ENCODE measurements around the gene PRRT4. TPM values are rescaled to one million over a fixed set of nuclear protein-coding genes. Genes with fewer than 3 reads are reported as not detected.

The PRRT4 gene
- total and polyA plus RNA-seq, 9 of the 15 experiments (the other 6 are each of a cell fraction or from before 2014, with no cell fraction given): not detected

DNA sequence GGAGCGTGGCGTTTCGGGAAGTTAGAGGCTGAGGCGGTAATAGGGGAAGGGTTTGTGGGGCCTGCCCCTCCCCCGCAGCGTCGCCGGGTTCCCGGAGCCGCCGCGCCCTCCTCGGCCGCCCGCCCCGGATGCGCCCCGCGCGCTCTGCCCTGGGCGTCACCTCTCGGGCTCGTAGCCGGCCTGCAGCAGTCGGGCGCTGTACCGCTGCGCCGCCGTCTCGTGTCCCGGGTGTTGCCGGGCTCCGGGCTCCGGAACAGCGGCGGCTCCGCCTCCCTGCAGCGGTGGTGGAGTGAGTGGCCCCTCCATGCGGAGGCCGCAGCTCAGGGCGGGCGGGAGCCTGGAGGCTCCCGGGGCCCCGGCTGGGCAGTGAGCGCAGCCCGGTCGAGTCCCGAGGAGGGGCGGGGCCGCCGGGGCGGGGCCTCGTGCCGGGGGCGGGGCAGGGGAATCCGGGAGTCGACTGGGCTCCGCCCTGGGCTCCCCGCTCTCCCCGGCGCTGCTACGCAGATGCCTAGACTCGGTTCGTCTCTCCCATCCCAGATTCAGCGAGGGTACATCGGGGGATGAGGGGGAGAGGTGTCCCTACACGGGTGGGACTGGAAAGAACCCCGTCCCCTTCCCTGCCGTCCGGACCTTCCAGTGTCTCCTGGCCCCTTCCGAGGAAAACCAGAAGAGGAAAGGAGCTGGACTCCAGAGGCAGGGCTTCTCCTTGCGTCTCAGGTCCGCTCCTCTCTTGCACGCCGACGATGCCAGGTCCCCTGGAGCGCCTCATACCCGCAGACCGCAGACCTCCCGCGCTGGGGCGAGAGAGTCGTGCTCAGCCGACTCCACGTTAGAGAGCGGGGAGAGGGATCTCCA, 48.3 kb upstream of the PRRT4 start, which contains the start of gene IMPDH1 (continued):
- TF ChIP-seq, protein P1, sequence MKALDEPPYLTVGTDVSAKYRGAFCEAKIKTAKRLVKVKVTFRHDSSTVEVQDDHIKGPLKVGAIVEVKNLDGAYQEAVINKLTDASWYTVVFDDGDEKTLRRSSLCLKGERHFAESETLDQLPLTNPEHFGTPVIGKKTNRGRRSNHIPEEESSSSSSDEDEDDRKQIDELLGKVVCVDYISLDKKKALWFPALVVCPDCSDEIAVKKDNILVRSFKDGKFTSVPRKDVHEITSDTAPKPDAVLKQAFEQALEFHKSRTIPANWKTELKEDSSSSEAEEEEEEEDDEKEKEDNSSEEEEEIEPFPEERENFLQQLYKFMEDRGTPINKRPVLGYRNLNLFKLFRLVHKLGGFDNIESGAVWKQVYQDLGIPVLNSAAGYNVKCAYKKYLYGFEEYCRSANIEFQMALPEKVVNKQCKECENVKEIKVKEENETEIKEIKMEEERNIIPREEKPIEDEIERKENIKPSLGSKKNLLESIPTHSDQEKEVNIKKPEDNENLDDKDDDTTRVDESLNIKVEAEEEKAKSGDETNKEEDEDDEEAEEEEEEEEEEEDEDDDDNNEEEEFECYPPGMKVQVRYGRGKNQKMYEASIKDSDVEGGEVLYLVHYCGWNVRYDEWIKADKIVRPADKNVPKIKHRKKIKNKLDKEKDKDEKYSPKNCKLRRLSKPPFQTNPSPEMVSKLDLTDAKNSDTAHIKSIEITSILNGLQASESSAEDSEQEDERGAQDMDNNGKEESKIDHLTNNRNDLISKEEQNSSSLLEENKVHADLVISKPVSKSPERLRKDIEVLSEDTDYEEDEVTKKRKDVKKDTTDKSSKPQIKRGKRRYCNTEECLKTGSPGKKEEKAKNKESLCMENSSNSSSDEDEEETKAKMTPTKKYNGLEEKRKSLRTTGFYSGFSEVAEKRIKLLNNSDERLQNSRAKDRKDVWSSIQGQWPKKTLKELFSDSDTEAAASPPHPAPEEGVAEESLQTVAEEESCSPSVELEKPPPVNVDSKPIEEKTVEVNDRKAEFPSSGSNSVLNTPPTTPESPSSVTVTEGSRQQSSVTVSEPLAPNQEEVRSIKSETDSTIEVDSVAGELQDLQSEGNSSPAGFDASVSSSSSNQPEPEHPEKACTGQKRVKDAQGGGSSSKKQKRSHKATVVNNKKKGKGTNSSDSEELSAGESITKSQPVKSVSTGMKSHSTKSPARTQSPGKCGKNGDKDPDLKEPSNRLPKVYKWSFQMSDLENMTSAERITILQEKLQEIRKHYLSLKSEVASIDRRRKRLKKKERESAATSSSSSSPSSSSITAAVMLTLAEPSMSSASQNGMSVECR (CRISPR knock-in tag; IDR thresholded peaks at IDR 0.05): peak; percentile 63; the same call in 1 of the 2 replicates
- TF ChIP-seq, protein P2, sequence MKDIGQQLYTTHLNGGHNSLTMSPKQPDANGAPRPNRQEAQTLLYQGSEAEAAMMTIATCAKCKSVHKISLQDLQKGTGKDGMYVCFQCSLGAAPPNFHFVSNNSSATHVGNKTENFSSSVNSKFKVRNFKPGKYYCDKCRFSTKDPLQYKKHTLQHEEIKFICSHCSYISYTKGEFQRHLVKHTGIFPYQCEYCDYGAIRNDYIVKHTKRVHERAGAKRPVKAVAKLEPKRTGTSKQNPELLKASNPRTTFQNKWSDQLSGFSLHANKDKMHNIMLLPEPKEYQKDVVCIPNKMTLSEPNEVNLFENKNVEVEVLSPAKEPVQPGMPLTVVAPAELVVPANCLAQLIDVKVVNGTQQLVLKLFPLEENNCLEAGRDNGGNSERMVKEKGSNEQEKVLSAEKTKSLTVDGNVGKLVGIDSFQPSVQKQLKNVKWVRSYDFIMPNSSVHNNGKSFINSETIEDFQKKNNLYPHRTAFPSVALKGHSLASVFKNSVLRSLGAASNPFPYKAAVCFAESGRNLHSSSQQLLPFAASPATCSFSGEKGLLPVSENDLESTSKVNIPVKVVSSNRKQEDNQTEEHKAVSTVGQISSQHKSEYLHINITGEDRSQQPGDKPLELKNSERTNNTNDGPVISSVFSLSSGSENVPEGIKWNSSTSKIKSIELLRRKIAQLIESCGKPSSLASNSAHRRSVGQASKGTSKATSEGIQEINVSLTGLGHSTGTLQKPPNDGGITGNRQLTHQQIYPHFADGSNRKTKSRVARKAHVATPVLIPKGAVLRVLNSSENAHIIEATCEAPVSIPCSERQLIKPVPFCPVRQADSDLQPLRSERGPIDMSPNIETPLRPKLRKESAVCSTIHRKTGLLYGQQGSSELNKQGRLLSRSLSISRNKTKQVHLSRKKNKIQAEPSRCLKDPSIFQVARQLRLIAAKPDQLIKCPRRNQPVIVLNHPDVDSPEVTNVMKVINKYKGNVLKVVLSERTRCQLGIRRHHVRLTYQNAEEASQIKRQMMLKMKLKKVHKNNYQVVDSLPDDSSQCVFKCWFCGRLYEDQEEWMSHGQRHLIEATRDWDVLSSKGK (CRISPR knock-in tag; IDR thresholded peaks at IDR 0.05): no peak
- TF ChIP-seq SMAD2 (IDR thresholded peaks at IDR 0.05; ENCODE audit: low read depth, low read length) (no peak), MCM3 (IDR thresholded peaks at IDR 0.05) (no peak), YY1 (IDR thresholded peaks at IDR 0.05; ENCODE audit: borderline replicate concordance in 1 of 3, control insufficient read depth in 1 of 3, extremely low read depth in 1 of 3, insufficient read depth in 3 of 3, insufficient read length in 1 of 3, insufficient replicate concordance in 2 of 3, low read depth in 1 of 3, low read length in 2 of 3) (peak in 1 of 3 experiments; percentile 46), MYC (IDR thresholded peaks at IDR 0.05; ENCODE audit: low read depth, low read length) (peak; percentile 81), MYC (CRISPR knock-in tag; IDR thresholded peaks at IDR 0.05; ENCODE audit: borderline replicate concordance, low read depth) (peak; percentile 59; the same call in 1 of the 2 replicates), TRIM28 (IDR thresholded peaks at IDR 0.05) (no peak), CAMTA2 (CRISPR knock-in tag; conservative IDR thresholded peaks at IDR 0.05) (peak; percentile 84; the same call in 1 of the 2 replicates), ZNF197 (CRISPR knock-in tag; IDR thresholded peaks at IDR 0.05; ENCODE audit: low read depth) (no peak), ZNF75A (CRISPR knock-in tag; IDR thresholded peaks at IDR 0.05) (no peak), ZNF253 (CRISPR knock-in tag; conservative IDR thresholded peaks at IDR 0.05) (no peak)
- TF ChIP-seq, protein P3, sequence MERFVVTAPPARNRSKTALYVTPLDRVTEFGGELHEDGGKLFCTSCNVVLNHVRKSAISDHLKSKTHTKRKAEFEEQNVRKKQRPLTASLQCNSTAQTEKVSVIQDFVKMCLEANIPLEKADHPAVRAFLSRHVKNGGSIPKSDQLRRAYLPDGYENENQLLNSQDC (CRISPR knock-in tag; IDR thresholded peaks at IDR 0.05): no peak

Data from K562 (cell line).